ENCODE data around the gene GTPBP3.
"Not testable (repeated sequence)": the region's sequence is repeated elsewhere in the genome, so short reads cannot be mapped to it uniquely, and the experiment has no call there.

The GTPBP3 gene

GRCh38 chr19:17341386-17341785 is 4.0 kb downstream of the GTPBP3 start:
- DNase-seq (ENCODE audit: low read depth in 2 of 2): no peak

GRCh38 chr19:17341845-17342244 is 4.5 kb downstream of the GTPBP3 start:
- DNase-seq (ENCODE audit: low read depth in 2 of 2): no peak

DNA sequence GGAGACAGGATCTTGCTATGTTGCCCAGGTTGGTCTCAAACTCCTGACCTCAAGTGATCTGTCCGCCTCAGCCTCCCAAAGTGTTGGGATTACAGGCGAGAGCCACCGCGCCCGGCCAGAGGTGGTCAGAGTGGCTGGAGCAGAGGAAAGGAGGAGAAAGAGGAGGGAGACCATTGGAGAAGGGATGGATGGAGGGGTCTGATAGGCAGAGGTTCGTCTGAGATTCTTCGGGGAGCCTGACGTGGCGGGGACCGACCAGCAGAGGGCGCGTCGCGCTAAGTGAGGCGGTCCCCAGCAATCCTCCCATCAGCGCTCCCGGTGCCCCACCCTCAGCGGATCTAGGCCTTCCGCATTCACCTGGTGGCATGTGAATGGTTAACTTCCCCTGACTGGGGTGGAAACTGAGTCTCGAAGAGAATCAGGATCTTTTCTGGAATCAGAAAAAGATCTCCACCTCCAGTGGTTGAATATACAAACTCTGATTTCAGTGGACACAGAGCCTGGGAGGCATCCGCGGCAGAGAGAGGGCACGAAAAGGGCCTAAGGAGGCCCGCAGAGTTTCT is 8.8 kb downstream of the GTPBP3 start:
- DNase-seq (ENCODE audit: low read depth in 2 of 2): peak; percentile 78

GRCh38 chr19:17347361-17347760 is 10.0 kb downstream of the GTPBP3 start:
- no peak for DNase-seq (ENCODE audit: low read depth in 2 of 2)

DNA sequence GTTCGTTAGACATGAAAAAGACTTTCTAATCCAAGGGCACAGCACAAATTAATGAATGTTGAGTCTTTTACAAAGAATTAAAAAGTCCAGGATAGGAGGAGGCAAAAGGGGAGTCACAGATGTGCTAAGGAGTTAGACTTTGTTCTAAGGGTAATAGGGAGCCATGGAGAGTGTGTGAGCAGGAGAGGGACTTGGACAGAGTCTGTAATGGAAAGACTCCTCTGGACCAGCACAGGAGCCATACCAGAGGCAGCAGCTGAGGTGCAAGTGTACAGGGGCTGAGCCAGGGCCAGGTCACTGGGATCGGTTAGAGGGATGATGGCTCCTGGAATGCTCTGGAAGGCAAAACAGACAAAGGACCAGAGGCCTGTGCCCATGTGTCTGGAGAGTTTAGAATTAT is 10.5 kb downstream of the GTPBP3 start:
- DNase-seq (ENCODE audit: low read depth in 2 of 2): no peak

GRCh38 chr19:17348700-17349099 is 11.3 kb downstream of the GTPBP3 start:
- DNase-seq (ENCODE audit: low read depth in 2 of 2): no peak

- DNase-seq (ENCODE audit: low read depth in 2 of 2): no peak
These were observed 14.6 kb downstream of the GTPBP3 start for GRCh38 chr19:17351815-17352435.

- DNase-seq (ENCODE audit: low read depth in 2 of 2): no peak
These were observed 15.4 kb downstream of the GTPBP3 start for GRCh38 chr19:17352608-17353280.

GRCh38 chr19:17353386-17353785 is 16.0 kb downstream of the GTPBP3 start:
- DNase-seq (ENCODE audit: low read depth in 2 of 2): no peak

DNA sequence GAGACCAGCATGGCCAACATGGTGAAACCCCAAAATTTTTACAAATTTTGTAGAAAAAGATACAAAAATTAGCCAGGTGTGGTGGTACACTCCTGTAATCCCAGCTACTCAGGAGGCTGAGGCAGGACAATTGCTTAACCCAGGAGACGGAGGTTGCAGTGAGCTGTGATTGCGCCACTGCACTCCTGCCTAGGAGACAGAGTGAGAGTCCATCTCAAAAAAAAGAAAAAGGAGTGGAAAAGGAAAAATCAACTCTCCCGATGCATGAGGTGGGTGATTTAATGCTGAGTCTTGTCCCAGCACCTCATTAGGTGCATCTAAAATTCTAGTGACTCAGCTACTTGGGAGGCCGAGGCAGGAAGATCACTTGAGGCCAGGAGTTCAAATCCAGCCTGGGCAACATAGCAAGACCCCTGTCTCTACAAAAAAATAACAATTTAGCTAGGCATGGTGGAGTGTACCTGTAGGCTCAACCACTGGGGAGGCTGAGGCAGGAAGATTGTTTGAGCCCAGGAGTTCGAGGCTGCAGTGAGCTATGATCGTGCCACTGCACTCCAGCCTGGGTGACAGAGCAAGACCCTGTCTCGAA is 19.8 kb downstream of the GTPBP3 start:
- DNase-seq (ENCODE audit: low read depth in 2 of 2): no peak

DNA sequence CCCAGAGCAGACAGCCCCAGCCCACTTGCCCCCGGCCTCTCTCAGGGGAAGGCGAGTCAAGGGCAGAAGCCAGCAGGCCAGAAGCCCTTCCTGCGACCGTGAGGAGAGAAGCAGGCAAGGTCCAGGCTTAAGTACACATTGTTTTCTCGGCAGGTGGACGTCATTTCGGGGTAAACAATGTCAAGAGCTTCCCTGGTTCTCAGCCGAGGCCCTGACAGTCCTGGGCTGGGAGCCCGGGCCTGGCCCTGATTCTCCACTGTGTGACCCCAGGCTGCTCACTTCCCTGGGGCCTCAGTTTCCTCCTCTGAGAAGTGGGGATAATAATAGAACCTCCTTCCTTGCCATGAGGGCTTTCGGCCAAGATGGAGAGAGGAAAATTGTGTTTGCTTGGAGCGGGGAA is 20.4 kb downstream of the GTPBP3 start:
- no peak for DNase-seq (ENCODE audit: low read depth in 2 of 2)

- no peak for DNase-seq (ENCODE audit: low read depth in 2 of 2)
These were observed 21.0 kb downstream of the GTPBP3 start for GRCh38 chr19:17358395-17358794.

GRCh38 chr19:17359905-17360800 is 22.8 kb downstream of the GTPBP3 start:
- DNase-seq (ENCODE audit: low read depth in 2 of 2): no peak

GRCh38 chr19:17363852-17364605 is 26.7 kb downstream of the GTPBP3 start:
- not testable (repeated sequence) for DNase-seq (ENCODE audit: low read depth in 2 of 2)

GRCh38 chr19:17365361-17365760 is 28.0 kb downstream of the GTPBP3 start:
- no peak for DNase-seq (ENCODE audit: low read depth in 2 of 2)

- no peak for DNase-seq (ENCODE audit: low read depth in 2 of 2)
These were observed 32.8 kb downstream of the GTPBP3 start for GRCh38 chr19:17370026-17370587.

- no peak for DNase-seq (ENCODE audit: low read depth in 2 of 2)
These were observed 39.7 kb downstream of the GTPBP3 start, which contains the start of gene PLVAP for GRCh38 chr19:17376935-17377600. Gene PLVAP, minus strand, starts transcription at chr19:17377342. Its CDS starts 54 bp downstream, at chr19:17377288.

- no peak for DNase-seq (ENCODE audit: low read depth in 2 of 2)
These were observed 40.9 kb downstream of the GTPBP3 start for GRCh38 chr19:17378271-17378670.

DNA sequence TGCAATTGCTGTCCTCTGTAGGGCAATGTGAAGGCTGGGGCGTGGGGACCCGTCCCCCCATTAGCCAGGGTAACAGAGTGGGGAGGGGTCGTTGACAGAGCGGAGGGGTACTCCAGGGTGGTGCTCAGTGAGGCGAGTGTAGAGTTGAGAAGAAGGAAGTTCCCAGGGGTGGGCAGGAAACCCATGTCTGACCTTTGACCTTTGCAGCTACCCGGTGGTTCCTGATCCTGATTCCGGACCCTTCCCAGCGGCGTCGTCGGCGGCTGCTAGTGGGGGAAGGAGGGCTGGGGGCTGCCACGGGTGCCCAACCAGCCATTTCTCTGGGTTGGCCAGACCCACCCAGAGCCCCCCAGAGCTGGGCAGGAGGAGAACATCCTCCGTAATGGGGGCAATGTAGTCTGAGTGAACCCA is 41.9 kb downstream of the GTPBP3 start:
- no peak for DNase-seq (ENCODE audit: low read depth in 2 of 2)

Measured in stimulated activated CD4-positive, alpha-beta T cell treated with anti-CD3 and anti-CD28 coated beads, Interleukin-1b, Interleukin-23, amount 100 ng/mL, for 4 hours (primary cell).